GOT3 (cell line): Measurements from ENCODE around the gene RAB3IL1.
A peak's percentile ranks its signal among the peaks of the same experiment; 100 is the strongest.
"Not testable (repeated sequence)": the region's sequence is repeated elsewhere in the genome, so short reads cannot be mapped to it uniquely, and the experiment has no call there.

Experiments used
- DNase-seq: peaks from one replicate; lab custom pipeline; 2025; ENCODE audit warnings: mixed read lengths; lab: John Stamatoyannopoulos, UW

Gene RAB3IL1

DNA sequence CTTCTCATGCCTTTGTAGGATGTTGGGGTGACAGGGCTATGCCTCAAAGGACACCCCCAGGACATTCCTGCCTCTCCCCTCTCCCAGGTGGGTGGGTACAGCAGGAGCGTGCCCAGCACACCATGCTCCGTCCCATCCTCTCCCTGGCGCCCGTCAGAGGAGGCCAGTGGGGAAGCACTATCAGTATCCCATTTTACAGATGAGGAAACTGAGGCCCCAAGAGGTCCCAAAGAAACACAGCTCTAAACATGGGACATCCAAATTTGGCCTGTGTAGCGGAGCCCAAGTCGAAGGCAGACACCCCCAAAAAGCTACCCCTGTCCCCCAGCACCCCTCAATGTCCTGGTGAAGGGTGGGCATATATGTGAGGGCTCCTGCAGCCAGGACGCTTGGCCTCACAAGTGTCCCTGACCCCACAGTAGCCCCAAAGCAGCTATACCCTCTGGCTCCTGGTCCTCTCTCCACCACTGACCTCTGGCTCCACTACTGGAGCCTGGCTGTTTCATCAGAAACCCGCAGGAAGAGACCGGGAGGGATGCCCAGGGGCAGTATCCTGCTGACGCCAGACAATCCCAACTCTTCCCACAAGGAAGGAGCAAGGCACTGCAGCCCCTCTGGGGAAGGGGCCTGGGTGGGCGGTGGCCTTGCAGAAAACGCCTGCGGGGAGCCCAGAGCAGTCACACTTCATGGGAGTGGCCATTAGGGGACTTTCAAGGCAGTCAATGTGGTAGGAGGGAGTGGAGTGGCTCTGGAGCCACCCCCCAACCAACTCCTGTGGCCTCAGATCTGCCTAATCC, 31.4 kb downstream of the RAB3IL1 start:
- DNase-seq = no peak

DNA sequence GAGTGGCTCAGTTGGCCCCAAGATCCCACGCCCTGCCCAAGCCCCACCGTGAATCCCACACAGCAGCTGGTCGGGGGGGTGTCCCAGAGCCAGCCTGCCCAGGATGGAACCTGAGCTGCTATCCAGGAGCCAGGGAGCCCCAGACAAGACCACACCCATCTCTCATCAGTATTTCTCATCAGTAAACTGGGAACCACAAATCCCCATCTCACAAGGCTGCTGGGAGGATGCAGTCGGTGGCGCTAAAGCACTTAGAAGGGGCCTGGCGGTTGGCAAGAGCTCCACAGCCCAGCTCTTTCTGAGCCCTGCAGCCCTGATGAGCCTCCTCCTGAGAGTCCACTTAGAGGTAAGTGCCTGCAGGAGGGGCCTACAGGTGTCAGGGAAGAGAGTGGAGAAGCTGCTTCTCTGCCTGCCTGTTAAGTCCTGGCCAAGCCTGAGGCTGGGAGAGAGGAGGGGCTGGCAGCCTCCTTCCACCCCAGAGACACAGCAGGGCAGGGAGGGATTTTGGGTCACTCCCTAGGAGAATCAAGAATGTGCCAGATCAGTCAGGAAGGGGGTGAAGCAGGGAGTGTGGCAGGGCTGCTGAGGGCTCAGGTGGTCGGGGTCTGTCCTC, 32.1 kb downstream of the RAB3IL1 start:
- no peak for DNase-seq

DNA sequence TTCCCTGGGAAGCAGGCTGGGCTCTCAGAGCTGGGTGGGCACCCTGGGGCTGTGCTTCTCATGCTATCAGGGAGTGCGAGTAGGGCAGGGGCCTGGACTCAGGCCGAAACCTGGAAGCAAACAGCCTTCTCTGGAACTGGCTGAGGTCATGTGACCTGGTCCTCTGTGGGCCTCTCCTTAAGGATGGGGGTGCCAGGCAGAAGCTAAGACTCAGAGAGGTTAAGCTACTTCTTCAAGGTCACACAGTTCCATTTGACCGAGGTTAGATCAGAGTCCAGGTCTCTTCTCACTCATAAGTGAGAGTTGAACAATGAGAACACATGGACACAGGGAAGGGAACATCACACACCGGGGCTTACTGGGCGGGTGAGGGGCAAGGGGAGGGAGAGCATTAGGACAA, 33.4 kb downstream of the RAB3IL1 start:
- DNase-seq = no peak

GRCh38 chr11:61883327-61883726, 34.0 kb downstream of the RAB3IL1 start:
- no peak for DNase-seq

GRCh38 chr11:61882879-61883278, 34.5 kb downstream of the RAB3IL1 start:
- no peak for DNase-seq

GRCh38 chr11:61882267-61882666, 35.1 kb downstream of the RAB3IL1 start:
- DNase-seq = not testable (repeated sequence)

GRCh38 chr11:61881397-61881796, 36.0 kb downstream of the RAB3IL1 start:
- no peak for DNase-seq

DNA sequence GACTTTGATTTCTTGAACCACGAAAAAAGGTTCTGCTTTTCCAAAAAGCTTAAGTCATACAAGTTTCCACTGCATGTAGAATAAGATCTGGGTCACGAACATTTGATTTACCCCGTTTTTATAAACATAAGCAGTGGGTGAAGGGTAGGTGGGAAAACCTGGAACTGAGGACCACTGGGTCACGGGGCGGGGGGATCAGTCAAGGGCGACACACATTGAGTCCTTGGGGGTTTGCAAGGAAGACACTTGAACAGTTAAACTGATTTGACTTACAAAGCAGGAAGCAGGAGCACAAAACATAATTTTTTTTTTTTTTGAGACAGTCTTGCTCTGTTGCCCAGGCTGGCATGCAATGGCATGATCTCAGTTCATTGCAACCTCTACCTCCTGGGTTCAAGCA, 36.9 kb downstream of the RAB3IL1 start:
- DNase-seq = no peak

- DNase-seq = no peak
Measured at GRCh38 chr11:61880031-61880430, 37.3 kb downstream of the RAB3IL1 start.

- no peak for DNase-seq
Measured at GRCh38 chr11:61879152-61879551, 38.2 kb downstream of the RAB3IL1 start.

DNA sequence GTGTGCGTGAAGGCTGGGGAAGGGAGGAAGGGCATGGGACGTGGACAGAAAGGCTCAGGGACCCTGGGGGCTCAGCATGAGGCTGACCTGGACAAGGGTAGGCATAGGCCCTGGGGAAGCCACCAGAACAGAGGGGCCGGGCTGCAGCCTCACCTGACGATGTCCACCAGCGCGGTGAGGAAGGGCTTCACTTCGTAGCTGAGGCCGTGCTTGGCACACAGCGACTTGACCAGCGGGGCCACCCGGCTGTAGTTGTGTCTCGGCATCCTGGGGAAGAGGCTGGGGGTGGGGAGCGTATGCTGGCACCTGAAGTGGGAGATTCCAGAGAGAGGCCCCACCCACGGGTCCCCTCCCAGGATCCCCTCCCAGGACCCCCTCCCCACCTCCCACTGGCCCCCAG, 41.7 kb downstream of the RAB3IL1 start:
- no peak for DNase-seq

DNA sequence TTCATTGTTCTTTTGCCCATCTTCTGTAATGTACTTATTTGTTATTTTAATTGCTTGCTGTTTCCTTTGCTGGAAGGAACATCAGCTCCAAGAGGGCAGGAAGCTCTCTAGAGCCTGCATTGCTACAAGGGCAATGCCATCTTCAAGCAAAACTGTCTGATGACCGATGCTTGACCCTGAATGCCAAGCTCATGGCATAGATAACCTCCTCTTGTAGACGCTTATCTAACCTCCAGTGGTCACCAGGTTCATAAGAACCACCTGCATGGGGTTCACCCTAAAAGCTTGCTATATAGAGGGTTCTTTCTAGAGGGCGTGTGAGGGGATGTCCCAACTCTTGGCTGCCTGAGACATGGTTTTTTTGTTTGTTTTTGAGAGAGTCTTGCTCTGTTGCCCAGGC, 42.5 kb downstream of the RAB3IL1 start:
- DNase-seq = no peak

- no peak for DNase-seq
Measured at GRCh38 chr11:61874377-61874809, 43.0 kb downstream of the RAB3IL1 start.

DNA sequence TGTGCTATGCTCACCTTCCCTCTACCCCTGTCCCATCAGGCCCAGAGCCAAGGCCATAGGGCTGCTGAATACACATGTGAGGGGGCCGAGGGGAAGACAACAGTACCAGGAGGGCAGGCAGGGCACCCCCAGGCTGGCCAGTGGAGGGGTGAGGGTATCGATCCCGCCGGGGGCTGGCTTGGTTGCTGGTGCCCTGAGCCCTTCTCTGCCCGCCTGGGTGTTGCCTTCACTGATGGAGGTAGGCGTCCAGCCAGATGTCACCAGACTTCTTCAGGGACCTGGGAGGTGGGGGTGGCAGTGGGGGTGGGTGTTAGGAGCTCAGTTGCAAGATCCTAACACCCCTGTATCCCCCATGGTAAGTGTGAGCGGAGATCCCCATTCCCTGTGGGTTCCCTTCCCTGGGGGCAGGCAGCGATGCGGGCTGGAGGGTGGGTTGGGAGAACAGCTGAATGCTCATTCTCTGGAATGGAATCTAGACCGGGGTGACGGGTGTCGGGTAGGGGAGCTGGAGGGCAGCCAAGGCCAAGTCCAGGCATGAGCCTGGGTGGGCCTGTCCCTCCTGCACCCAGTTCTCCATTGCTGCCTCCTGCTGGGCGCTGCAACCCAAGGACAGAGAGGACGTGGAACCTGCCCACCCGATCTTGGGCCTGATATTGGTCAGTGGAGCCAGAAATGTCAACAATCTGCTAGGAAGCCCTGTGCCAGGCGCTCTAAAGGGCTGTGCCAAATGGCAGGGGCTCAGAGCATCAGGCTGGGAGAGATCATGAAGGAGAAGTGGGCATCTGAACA, 43.6 kb downstream of the RAB3IL1 start:
- no peak for DNase-seq

GRCh38 chr11:61872935-61873565, 44.3 kb downstream of the RAB3IL1 start:
- no peak for DNase-seq

GRCh38 chr11:61871158-61871597, 46.2 kb downstream of the RAB3IL1 start:
- DNase-seq = peak; percentile 36

DNA sequence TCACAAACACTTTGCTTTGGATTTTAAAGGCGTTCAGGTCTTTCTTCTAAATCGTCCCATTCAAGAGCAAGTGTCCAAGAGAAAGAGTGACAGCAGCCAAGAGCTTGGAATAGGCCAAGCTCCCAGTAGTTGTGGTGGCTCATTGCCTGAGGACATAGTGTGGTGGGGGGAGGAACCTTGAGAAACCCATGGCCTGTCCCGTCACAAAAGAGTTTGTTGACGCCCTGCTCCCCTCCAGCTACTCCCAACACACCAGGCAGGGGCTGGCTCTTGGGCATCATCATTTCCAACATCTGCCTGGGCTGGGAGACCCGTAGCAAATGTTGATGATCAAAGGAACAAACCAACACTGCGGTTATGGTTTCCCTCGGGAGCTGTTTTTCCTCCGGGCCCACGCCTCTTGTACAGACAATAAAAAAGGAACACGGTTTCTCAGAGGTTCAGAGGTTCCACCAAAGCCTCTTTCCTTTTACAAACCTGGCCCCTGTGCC, 46.8 kb downstream of the RAB3IL1 start:
- no peak for DNase-seq

DNA sequence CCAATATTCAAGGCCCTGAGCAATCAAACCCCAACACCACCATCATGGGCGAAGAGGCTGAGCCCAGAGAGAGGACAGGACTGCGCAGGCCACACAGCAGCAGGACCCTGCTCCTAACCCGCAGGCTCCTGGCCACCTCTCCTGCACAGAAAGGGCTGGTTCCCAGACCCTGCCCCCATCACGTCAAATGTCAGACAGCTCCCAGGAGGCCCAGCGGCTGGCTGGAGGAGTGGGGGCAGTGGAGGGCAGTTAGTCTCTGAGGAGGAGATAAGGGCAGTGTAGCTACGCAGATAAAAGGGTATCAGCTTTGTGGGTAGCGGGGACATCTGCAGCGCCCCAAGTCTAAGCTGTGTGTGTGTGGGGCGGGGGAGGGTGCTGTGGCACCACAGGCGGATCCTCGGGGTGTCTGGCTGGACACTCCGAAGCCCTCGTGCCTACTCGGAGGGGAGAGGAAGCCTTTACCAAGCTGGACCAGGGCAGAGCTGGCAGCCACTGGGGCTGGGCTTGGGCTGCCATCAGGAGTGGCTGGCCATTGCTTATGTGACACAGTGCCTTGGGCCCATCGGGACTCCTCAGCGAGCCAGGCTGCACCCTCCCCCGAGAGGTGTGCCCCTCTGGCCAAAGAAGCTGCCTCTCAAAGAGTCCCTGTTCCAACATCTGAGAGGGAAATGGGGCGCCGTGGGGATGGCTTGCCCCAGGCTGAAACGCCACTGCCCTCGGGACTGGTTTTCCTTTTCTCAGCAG, 47.5 kb downstream of the RAB3IL1 start:
- no peak for DNase-seq

DNA sequence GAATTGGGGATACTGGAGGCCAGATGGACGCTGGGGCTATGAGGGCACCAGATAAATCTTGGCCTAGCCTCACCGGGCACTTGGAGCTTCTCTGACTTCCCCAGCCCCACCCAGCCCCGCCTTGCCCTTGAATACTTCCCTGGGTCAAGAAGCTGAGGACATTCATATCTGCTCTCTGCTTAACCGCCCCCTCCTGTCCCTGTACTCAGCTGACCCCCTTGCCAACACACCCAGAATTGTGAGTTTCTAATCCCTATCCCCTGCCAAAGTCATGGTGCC, 48.0 kb downstream of the RAB3IL1 start:
- no peak for DNase-seq

GRCh38 chr11:61868571-61869428, 48.6 kb downstream of the RAB3IL1 start:
- DNase-seq = no peak

GRCh38 chr11:61866958-61867343, 50.4 kb downstream of the RAB3IL1 start:
- no peak for DNase-seq
